GM18517 (cell line): ENCODE measurements around the gene PCDHGA5.
A peak's percentile ranks its signal among the peaks of the same experiment; 100 is the strongest.
"Not testable (repeated sequence)": the region's sequence is repeated elsewhere in the genome, so short reads cannot be mapped to it uniquely, and the experiment has no call there.

Experiments used
- ATAC-seq: cut with Tn5 transposase; IDR thresholded peaks from one replicate; pipeline ENCODE4 v1.9.1; 2021; ENCODE audit warnings: mild to moderate bottlenecking, moderate library complexity; ENCODE audit not compliant: unreplicated experiment

The PCDHGA5 gene

GRCh38 chr5:141363952-141364660 lies at the start of gene PCDHGA5:
TSS of gene PCDHGA5 (plus strand) at chr5:141364162. CDS start at chr5:141364331, 169 bp downstream.
- ATAC-seq: no peak

- ATAC-seq: not testable (repeated sequence)
Observed at GRCh38 chr5:141316963-141317362, 47.0 kb upstream of the PCDHGA5 start.

- no peak for ATAC-seq
Observed at GRCh38 chr5:141319202-141319601, 44.8 kb upstream of the PCDHGA5 start.

GRCh38 chr5:141319699-141320098 lies 44.3 kb upstream of the PCDHGA5 start:
- no peak for ATAC-seq

- ATAC-seq: peak; percentile 87
Observed at GRCh38 chr5:141320225-141321169, 43.5 kb upstream of the PCDHGA5 start, which contains the start of gene TAF7. TSS of gene TAF7 (minus strand) at chr5:141320784. CDS start at chr5:141320044, 740 bp downstream.

GRCh38 chr5:141322261-141322660 lies 41.7 kb upstream of the PCDHGA5 start:
- no peak for ATAC-seq

GRCh38 chr5:141326088-141326854 lies 37.7 kb upstream of the PCDHGA5 start:
- peak; percentile 45 for ATAC-seq

GRCh38 chr5:141328231-141328630 lies 35.7 kb upstream of the PCDHGA5 start:
- no peak for ATAC-seq

GRCh38 chr5:141330299-141331080 lies 33.5 kb upstream of the PCDHGA5 start, which contains the start of gene PCDHGA1:
TSS of gene PCDHGA1 (plus strand) at chr5:141330514.
- ATAC-seq: no peak

- not testable (repeated sequence) for ATAC-seq
Observed at GRCh38 chr5:141332571-141332970, 31.4 kb upstream of the PCDHGA5 start.

- ATAC-seq: no peak
Observed at GRCh38 chr5:141338538-141339306, 25.2 kb upstream of the PCDHGA5 start, which contains the start of gene PCDHGA2. TSS of gene PCDHGA2 (plus strand) at chr5:141338760.

GRCh38 chr5:141340781-141341354 lies 23.1 kb upstream of the PCDHGA5 start:
- not testable (repeated sequence) for ATAC-seq

- no peak for ATAC-seq
Observed at GRCh38 chr5:141342773-141343172, 21.2 kb upstream of the PCDHGA5 start.

GRCh38 chr5:141343242-141343952 lies 20.6 kb upstream of the PCDHGA5 start, which contains the start of gene PCDHGA3:
TSS of gene PCDHGA3 (plus strand) at chr5:141343829. CDS start at chr5:141344034, 205 bp downstream.
- ATAC-seq: no peak

- no peak for ATAC-seq
Observed at GRCh38 chr5:141343953-141344463, 20.0 kb upstream of the PCDHGA5 start.

- ATAC-seq: no peak
Observed at GRCh38 chr5:141345327-141345726, 18.6 kb upstream of the PCDHGA5 start.

GRCh38 chr5:141346017-141346416 lies 17.9 kb upstream of the PCDHGA5 start:
- ATAC-seq: not testable (repeated sequence)
